GM23338 (cell line): ENCODE results near the gene SPINDOC. TPM values are rescaled to one million over a fixed set of nuclear protein-coding genes. Genes with fewer than 3 reads are reported as not detected.

ENCODE experiments used
- ATAC-seq: fragments of 200-7000 bp; cut with Tn5 transposase; 3 replicates; pipeline ENCODE4 v1.9.1; 2020
- DNase-seq: peaks from one replicate; pipeline ENCODE4 v3.0.0-alpha.2; 2015; ENCODE audit warnings: low spot score
- H2AFZ ChIP-seq: fragments of 200-600 bp; sonication (generic); 2 replicates; pipeline ENCODE4 v1.8.0; 2016; ENCODE audit warnings: antibody characterized with exemption, mild to moderate bottlenecking, moderate library complexity
- H3F3A ChIP-seq: fragments of 200-600 bp; sonication (generic); replicated peaks from 2 replicates; pipeline ENCODE4 v1.8.0; 2017; ENCODE audit warnings: antibody characterized with exemption, mixed run types, low read depth
- H3K27ac ChIP-seq: fragments of 200-600 bp; sonication (generic); 2 replicates; pipeline ENCODE4 v1.6.1; 2016; ENCODE audit warnings: low read depth
- H3K27me3 ChIP-seq: fragments of 200-600 bp; sonication (generic); 2 replicates; pipeline ENCODE4 v1.8.0; 2016; ENCODE audit warnings: mild to moderate bottlenecking, mixed run types, moderate library complexity; ENCODE audit not compliant: insufficient read depth
- H3K36me3 ChIP-seq: fragments of 200-600 bp; sonication (generic); 2 replicates; pipeline ENCODE4 v1.8.0; 2016; ENCODE audit warnings: mild to moderate bottlenecking; ENCODE audit not compliant: insufficient read depth
- H3K4me1 ChIP-seq: fragments of 200-600 bp; sonication (generic); 2 replicates; pipeline ENCODE4 v1.8.0; 2016; ENCODE audit warnings: mild to moderate bottlenecking, moderate library complexity; ENCODE audit not compliant: insufficient read depth
- H3K4me2 ChIP-seq: fragments of 200-600 bp; sonication (generic); 2 replicates; pipeline ENCODE4 v1.7.1; 2017; ENCODE audit warnings: mixed run types
- H3K4me3 ChIP-seq: fragments of 200-600 bp; sonication (generic); 2 replicates; pipeline ENCODE4 v1.6.1; 2016; ENCODE audit warnings: mixed run types
- H3K79me2 ChIP-seq: fragments of 200-600 bp; sonication (generic); replicated peaks from 2 replicates; pipeline ENCODE4 v1.8.0; 2017; ENCODE audit warnings: mild to moderate bottlenecking; ENCODE audit not compliant: insufficient read depth
- H3K9me2 ChIP-seq: fragments of 200-600 bp; sonication (generic); 2 replicates; pipeline ENCODE4 v1.8.0; 2017; ENCODE audit not compliant: insufficient read depth
- H4K20me1 ChIP-seq: fragments of 200-600 bp; sonication (generic); replicated peaks from 2 replicates; pipeline ENCODE4 v1.8.0; 2017; ENCODE audit warnings: mild to moderate bottlenecking; ENCODE audit not compliant: insufficient read depth
- H3K27ac Mint-ChIP-seq: 2 replicates; pipeline ENCODE4 v1.8.0; 2020; ENCODE audit warnings: inconsistent platforms, mild to moderate bottlenecking, moderate library complexity, mixed read lengths
- H3K27me3 Mint-ChIP-seq: 3 replicates; pipeline ENCODE4 v1.8.0; 2022; ENCODE audit warnings: low read depth, mild to moderate bottlenecking, moderate library complexity, mixed read lengths, inconsistent platforms; ENCODE audit not compliant: insufficient read depth, poor library complexity
- H3K36me3 Mint-ChIP-seq: 3 replicates; pipeline ENCODE4 v1.8.0; 2021; ENCODE audit warnings: low read depth, mild to moderate bottlenecking, inconsistent platforms, moderate library complexity, mixed read lengths
- H3K4me1 Mint-ChIP-seq: 3 replicates; pipeline ENCODE4 v1.8.0; 2020; ENCODE audit warnings: mild to moderate bottlenecking, inconsistent platforms, mixed read lengths
- H3K4me3 Mint-ChIP-seq: 3 replicates; pipeline ENCODE4 v1.8.0; 2021; ENCODE audit warnings: moderate library complexity, mild to moderate bottlenecking, inconsistent platforms, mixed read lengths
- H3K9me3 Mint-ChIP-seq: 3 replicates; pipeline ENCODE4 v1.8.0; 2020; ENCODE audit warnings: moderate library complexity, mild to moderate bottlenecking, inconsistent platforms, mixed read lengths
- CREB1 ChIP-seq: fragments of 250-450 bp; sonication (Bioruptor Pico); IDR thresholded peaks from 2 replicates; pipeline ENCODE4 v1.5.0; 2020; ENCODE audit warnings: low read depth, mild to moderate bottlenecking, moderate library complexity
- CTCF ChIP-seq, 2 experiments: fragments of 200-600 bp in 1 of 2; sonication (generic) in 1 of 2; conservative IDR thresholded peaks; 2 replicates each; pipeline versions ENCODE4 v1.5.1 to v1.6.1; 2016 to 2017; ENCODE audit warnings: antibody characterized with exemption in 2 of 2, low read depth in 2 of 2, mild to moderate bottlenecking in 2 of 2, moderate library complexity in 1 of 2
- EZH2 ChIP-seq: fragments of 200-600 bp; sonication (generic); IDR thresholded peaks from one replicate; pipeline ENCODE4 v1.8.0; 2017; ENCODE audit warnings: antibody characterized with exemption, mild to moderate bottlenecking, low read depth; ENCODE audit not compliant: unreplicated experiment
- EZH2phosphoT487 ChIP-seq: fragments of 200-600 bp; sonication (generic); IDR thresholded peaks from one replicate; pipeline ENCODE4 v1.8.1; 2018; ENCODE audit warnings: antibody characterized with exemption; ENCODE audit not compliant: unreplicated experiment
- JUNB ChIP-seq: IDR thresholded peaks from one replicate; pipeline ENCODE4 v1.6.1; 2016; ENCODE audit warnings: antibody characterized with exemption; ENCODE audit not compliant: unreplicated experiment
- NANOG ChIP-seq: IDR thresholded peaks from 2 replicates; pipeline ENCODE4 v1.6.1; 2016; ENCODE audit warnings: antibody characterized with exemption, borderline replicate concordance
- POLR2AphosphoS5 ChIP-seq: IDR thresholded peaks from 2 replicates; pipeline ENCODE4 v1.6.1; 2016; ENCODE audit warnings: antibody characterized with exemption, low read depth
- STAT1 ChIP-seq: IDR thresholded peaks from one replicate; pipeline ENCODE4 v1.6.1; 2016; ENCODE audit warnings: antibody characterized with exemption; ENCODE audit not compliant: unreplicated experiment
- ZNF114 ChIP-seq: fragments of 250-450 bp; sonication (Bioruptor Pico); IDR thresholded peaks from 2 replicates; pipeline ENCODE4 v1.5.0; 2020; ENCODE audit warnings: mild to moderate bottlenecking, moderate library complexity
- ZNF331 ChIP-seq: fragments of 250-450 bp; sonication (Bioruptor Pico); IDR thresholded peaks from 2 replicates; pipeline ENCODE4 v1.5.0; 2020; ENCODE audit warnings: low read depth, mild to moderate bottlenecking, moderate library complexity
- ZNF462 ChIP-seq: fragments of 250-450 bp; sonication (Bioruptor Pico); IDR thresholded peaks from 2 replicates; pipeline ENCODE4 v1.5.0; 2020; ENCODE audit warnings: mild to moderate bottlenecking, moderate library complexity
- polyA plus RNA-seq: library from polyadenylated mRNA; unstranded; fragments of >200 nt; fragmentation: Nextera tagmentation; extraction: Ambion mirVana; gene quantifications from 2 replicates; pipeline ENCODE4 v1.2.1, GENCODE V29; 2016
- total RNA-seq: library from RNA; depleted of rRNA; stranded (reverse); fragments of >200 nt; shearing (Covaris generic); gene quantifications from 2 replicates; pipeline ENCODE4 v1.2.3, GENCODE V29; 2014
- TF ChIP-seq, protein P1 (sequence below): IDR thresholded peaks from 2 replicates; pipeline ENCODE4 v1.6.1; 2016; ENCODE audit warnings: antibody characterized with exemption

Gene SPINDOC
- total and polyA plus RNA-seq, 2 experiments from 2014 or later: 9.4 to 84.7 TPM

DNA sequence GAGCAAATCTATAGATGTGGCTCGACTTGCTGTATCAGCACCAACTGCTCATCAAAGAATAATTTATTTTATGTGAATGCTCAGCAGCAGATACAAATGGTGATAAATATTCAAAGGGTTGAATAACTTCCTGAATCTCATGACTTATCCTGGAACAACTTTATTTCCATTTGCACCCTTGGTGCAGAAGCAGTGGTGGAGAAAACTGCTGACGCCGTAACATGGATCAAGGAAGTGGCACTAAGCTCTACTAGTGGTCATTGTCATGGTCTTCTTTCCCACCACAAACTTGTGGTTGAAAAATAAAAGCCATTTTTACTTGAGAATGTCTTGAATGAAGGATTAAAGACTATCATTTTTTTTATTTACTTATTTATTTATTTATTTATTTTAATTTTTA lies 40.2 kb downstream of the SPINDOC start:
- no peak for TF ChIP-seq STAT1
- TF ChIP-seq JUNB: no peak
- TF ChIP-seq, protein P1, sequence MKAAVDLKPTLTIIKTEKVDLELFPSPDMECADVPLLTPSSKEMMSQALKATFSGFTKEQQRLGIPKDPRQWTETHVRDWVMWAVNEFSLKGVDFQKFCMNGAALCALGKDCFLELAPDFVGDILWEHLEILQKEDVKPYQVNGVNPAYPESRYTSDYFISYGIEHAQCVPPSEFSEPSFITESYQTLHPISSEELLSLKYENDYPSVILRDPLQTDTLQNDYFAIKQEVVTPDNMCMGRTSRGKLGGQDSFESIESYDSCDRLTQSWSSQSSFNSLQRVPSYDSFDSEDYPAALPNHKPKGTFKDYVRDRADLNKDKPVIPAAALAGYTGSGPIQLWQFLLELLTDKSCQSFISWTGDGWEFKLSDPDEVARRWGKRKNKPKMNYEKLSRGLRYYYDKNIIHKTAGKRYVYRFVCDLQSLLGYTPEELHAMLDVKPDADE: no peak
- TF ChIP-seq NANOG: no peak
- TF ChIP-seq EZH2: no peak
- TF ChIP-seq CREB1 (CRISPR knock-in tag): no peak
- no peak for TF ChIP-seq CTCF (conservative IDR thresholded peaks at IDR 0.05; ENCODE audit: low read depth in 2 of 2)
- no peak for TF ChIP-seq EZH2phosphoT487
- TF ChIP-seq POLR2AphosphoS5: no peak
- TF ChIP-seq ZNF114: no peak
- no peak for TF ChIP-seq ZNF331 (CRISPR knock-in tag)
- TF ChIP-seq ZNF462: no peak
- peaks cover 51% of the 10 kb centered on the region for H4K20me1 ChIP-seq
- H3K4me2 ChIP-seq: no peak overlapping the region
- DNase-seq (no peak), ATAC-seq (no peak)
- Mint-ChIP-seq H3K9me3 (peaks cover 4% of the 10 kb centered on the region; the same call in 2 of the 3 replicates), H3K27ac (no peak overlapping the region), H3K4me3 (no peak overlapping the region), H3K36me3 (peaks cover 28% of the 10 kb centered on the region), H3K4me1 (peaks cover 18% of the 10 kb centered on the region), H3K27me3 (peaks cover 1% of the 10 kb centered on the region)
- peaks cover 4% of the 10 kb centered on the region; the same call in 1 of the 2 replicates for H3F3A ChIP-seq
- H3K4me1 ChIP-seq: peaks cover 9% of the 10 kb centered on the region; the same call in 1 of the 2 replicates
- peaks cover 4% of the 10 kb centered on the region; the same call in 1 of the 2 replicates for H3K36me3 ChIP-seq
- no peak overlapping the region for H2AFZ ChIP-seq
- no peaks in the 10 kb centered on the region for H3K9me2 ChIP-seq
- H3K4me3 ChIP-seq: no peak overlapping the region
- peaks cover 99% of the 10 kb centered on the region for H3K79me2 ChIP-seq
- no peak overlapping the region for H3K27ac ChIP-seq
- H3K27me3 ChIP-seq: no peaks in the 10 kb centered on the region
